SK-N-SH (cell line): ENCODE results near the gene PCP4L1. TPM values are rescaled to one million over a fixed set of nuclear protein-coding genes. Genes with fewer than 3 reads are reported as not detected.

Experiments used
- CTCF ChIA-PET: fragments of 300-600, 350-600 bp; formaldehyde crosslinking; extraction: SDS; loops from one replicate; lab custom pipeline; 2021; lab: Yijun Ruan, JAX
- POLR2A ChIA-PET: fragments of 350-600 bp; sonication (Branson Sonifier 250); formaldehyde crosslinking; extraction: SDS; loops from one replicate; lab custom pipeline; 2020; ENCODE audit warnings: antibody characterized with exemption, inconsistent platforms; lab: Yijun Ruan, JAX
- DNase-seq: peaks from one replicate; pipeline ENCODE4 v3.0.0; 2012
- H2AFZ ChIP-seq: fragments of 200-600 bp; sonication (generic); 2 replicates; pipeline ENCODE4 v1.8.1; 2016; ENCODE audit warnings: antibody characterized with exemption, mild to moderate bottlenecking, low read depth
- H3F3A ChIP-seq: fragments of 200-600 bp; sonication (generic); replicated peaks from 2 replicates; pipeline ENCODE3; 2016; ENCODE audit warnings: antibody characterized with exemption, mild to moderate bottlenecking; ENCODE audit not compliant: insufficient read depth
- H3K27ac ChIP-seq, 2 experiments: fragments of 200-500 bp in 1 of 2; fragments of 200-600 bp in 1 of 2; sonication (Bioruptor generic) in 1 of 2; sonication (generic), shearing (Covaris generic) in 1 of 2; 2 replicates each; pipeline versions ENCODE4 v1.5.1 to v1.6.1; 2014 to 2016; ENCODE audit warnings: low read depth in 2 of 2, inconsistent platforms in 1 of 2, low read length in 1 of 2, mild to moderate bottlenecking in 1 of 2, mixed read lengths in 1 of 2
- H3K27me3 ChIP-seq: fragments of 200-600 bp; sonication (generic), shearing (Covaris generic); 2 replicates; pipeline ENCODE4 v1.6.1; 2016; ENCODE audit warnings: mixed run types; ENCODE audit not compliant: insufficient read depth
- H3K36me3 ChIP-seq, 2 experiments: fragments of 200-500 bp in 1 of 2; fragments of 200-600 bp in 1 of 2; sonication (Bioruptor generic) in 1 of 2; sonication (generic) in 1 of 2; replicated peaks in 1 of 2; 2 replicates each; pipeline versions ENCODE3 to v1.5.1; 2014 to 2016; ENCODE audit warnings: low read length in 1 of 2, mild to moderate bottlenecking in 1 of 2; ENCODE audit not compliant: insufficient read depth in 2 of 2, control insufficient read depth in 1 of 2
- H3K4me1 ChIP-seq, 2 experiments: fragments of 200-500 bp in 1 of 2; fragments of 200-600 bp in 1 of 2; sonication (Bioruptor generic) in 1 of 2; sonication (generic), shearing (Covaris generic) in 1 of 2; 2 replicates each; pipeline versions ENCODE4 v1.5.1 to v1.6.1; 2014 to 2016; ENCODE audit warnings: low read depth in 1 of 2, low read length in 1 of 2, mixed run types in 1 of 2; ENCODE audit not compliant: insufficient read depth in 2 of 2, control insufficient read depth in 1 of 2
- H3K4me2 ChIP-seq: fragments of 200-600 bp; sonication (generic), shearing (Covaris generic); 2 replicates; pipeline ENCODE4 v1.6.1; 2017; ENCODE audit warnings: mixed run types
- H3K4me3 ChIP-seq, 2 experiments: fragments of 200-500 bp in 1 of 2; fragments of 200-600 bp in 1 of 2; sonication (Bioruptor generic) in 1 of 2; sonication (generic), shearing (Covaris generic) in 1 of 2; 2 replicates each; pipeline versions ENCODE4 v1.5.1 to v1.8.1; 2014 to 2016; ENCODE audit warnings: low read depth in 2 of 2, inconsistent platforms in 1 of 2, low read length in 1 of 2, mild to moderate bottlenecking in 1 of 2, mixed read lengths in 1 of 2, moderate library complexity in 1 of 2
- H3K79me2 ChIP-seq: fragments of 200-600 bp; sonication (generic); 2 replicates; pipeline ENCODE4 v1.8.1; 2017; ENCODE audit warnings: mild to moderate bottlenecking; ENCODE audit not compliant: insufficient read depth
- H3K9ac ChIP-seq: fragments of 200-600 bp; sonication (generic); 2 replicates; pipeline ENCODE4 v1.6.1; 2017; ENCODE audit warnings: mixed run types
- H3K9me2 ChIP-seq: fragments of 200-600 bp; sonication (generic); 2 replicates; pipeline ENCODE4 v1.6.1; 2017; ENCODE audit warnings: mixed run types
- H3K9me3 ChIP-seq: fragments of 200-600 bp; sonication (generic); 2 replicates; pipeline ENCODE4 v1.6.1; 2017; ENCODE audit warnings: mixed run types, mild to moderate bottlenecking, moderate library complexity
- H4K20me1 ChIP-seq: fragments of 200-600 bp; sonication (generic); 2 replicates; pipeline ENCODE4 v1.6.1; 2017; ENCODE audit warnings: mild to moderate bottlenecking, mixed run types; ENCODE audit not compliant: insufficient read depth
- CHD2 ChIP-seq: fragments of 150-350 bp; IDR thresholded peaks from 2 replicates; pipeline ENCODE4 v1.6.1; 2018; ENCODE audit warnings: low read length; ENCODE audit not compliant: partially characterized antibody
- CTCF ChIP-seq: fragments of 200-600 bp; sonication (generic); IDR thresholded peaks from 2 replicates; pipeline ENCODE4 v1.6.1; 2017; ENCODE audit warnings: antibody characterized with exemption, mild to moderate bottlenecking, moderate library complexity
- ELF1 ChIP-seq: IDR thresholded peaks from 2 replicates; pipeline ENCODE4 v1.4.0; 2012
- EZH2phosphoT487 ChIP-seq: fragments of 200-600 bp; sonication (generic); IDR thresholded peaks from 2 replicates; pipeline ENCODE4 v1.6.1; 2017; ENCODE audit warnings: low read depth, mixed run types, mild to moderate bottlenecking, antibody characterized with exemption, moderate library complexity, borderline replicate concordance
- FOSL2 ChIP-seq: IDR thresholded peaks from 2 replicates; pipeline ENCODE4 v1.4.0; 2012; ENCODE audit warnings: low read depth, mild to moderate bottlenecking, moderate library complexity, borderline replicate concordance
- FOXJ3 ChIP-seq: sonication (generic); formaldehyde crosslinking; IDR thresholded peaks from 2 replicates; pipeline ENCODE4 v1.5.1; 2020; ENCODE audit warnings: mild to moderate bottlenecking, missing genetic modification reagents
- FOXM1 ChIP-seq: IDR thresholded peaks from 2 replicates; pipeline ENCODE4 v1.4.0; 2012; ENCODE audit warnings: low read depth, mild to moderate bottlenecking
- GABPA ChIP-seq: IDR thresholded peaks from 2 replicates; pipeline ENCODE4 v1.4.0; 2012; ENCODE audit warnings: low read depth, mild to moderate bottlenecking
- IRF3 ChIP-seq: fragments of 150-350 bp; IDR thresholded peaks from 2 replicates; pipeline ENCODE4 v1.6.1; 2016; ENCODE audit warnings: mild to moderate bottlenecking, low read depth, low read length
- MAX ChIP-seq: IDR thresholded peaks from 2 replicates; pipeline ENCODE4 v1.4.0; 2012; ENCODE audit warnings: low read depth
- MXI1 ChIP-seq: IDR thresholded peaks from 2 replicates; pipeline ENCODE4 v1.6.1; 2012; ENCODE audit warnings: mild to moderate bottlenecking, low read depth, low read length, improper control_type of control experiment
- NFIC ChIP-seq: IDR thresholded peaks from 2 replicates; pipeline ENCODE4 v1.4.0; 2012; ENCODE audit warnings: borderline replicate concordance
- NRF1 ChIP-seq: IDR thresholded peaks from 2 replicates; pipeline ENCODE4 v1.6.1; 2012; ENCODE audit warnings: low read depth, mild to moderate bottlenecking, low read length
- REST ChIP-seq: IDR thresholded peaks from 2 replicates; pipeline ENCODE4 v1.6.1; 2012; ENCODE audit warnings: mild to moderate bottlenecking, low read depth, low read length, moderate library complexity
- RFX5 ChIP-seq: IDR thresholded peaks from 2 replicates; pipeline ENCODE4 v1.6.1; 2012; ENCODE audit warnings: mild to moderate bottlenecking, improper control_type of control experiment, low read length
- RXRA ChIP-seq: IDR thresholded peaks from 2 replicates; pipeline ENCODE4 v1.4.0; 2012; ENCODE audit warnings: low read depth, mild to moderate bottlenecking, borderline replicate concordance
- SMC3 ChIP-seq: IDR thresholded peaks from 2 replicates; pipeline ENCODE4 v1.6.1; 2012; ENCODE audit warnings: low read depth, low read length, improper control_type of control experiment
- TAF1 ChIP-seq: IDR thresholded peaks from 2 replicates; pipeline ENCODE4 v1.6.1; 2012; ENCODE audit warnings: low read depth, mild to moderate bottlenecking, low read length, moderate library complexity, borderline replicate concordance
- polyA plus RNA-seq, 3 experiments: library from polyadenylated mRNA; depleted of rRNA; stranded (reverse); fragments of >200 nt; gene quantifications; 2 replicates each; pipeline ENCODE4 v1.2.3, GENCODE V29; 2012

PCP4L1 gene
- polyA plus RNA-seq, 1 of the 3 experiments (the other 2 are of a cell fraction): not detected

GRCh38 chr1:161290779-161291178 lies 32.2 kb downstream of the PCP4L1 start (continued):
- no peak for TF ChIP-seq IRF3
- TF ChIP-seq, all 33 proteins: peak for 0

- no peaks in the 10 kb centered on the region for H3K9me2 ChIP-seq
- no peak overlapping the region for H3K4me2 ChIP-seq
- no peaks in the 10 kb centered on the region for H3K79me2 ChIP-seq
- H3K36me3 ChIP-seq: peaks cover 0 to 3% of the 10 kb centered on the region in 2 experiments
- no peak for DNase-seq
- H3F3A ChIP-seq: peaks cover 9% of the 10 kb centered on the region
- ChIA-PET POLR2A (no interaction called here), CTCF (interaction anchor here (0.7 kb wide), 1 partner anchor 56 kb away, joined by 3 read pairs; no protein-coding TSS in a partner anchor)
- H3K4me1 ChIP-seq: no peaks in the 10 kb centered on the region
- H4K20me1 ChIP-seq: no peaks in the 10 kb centered on the region
- H3K9me3 ChIP-seq: no peaks in the 10 kb centered on the region
- H3K27ac ChIP-seq: no peak overlapping the region
- H2AFZ ChIP-seq: no peak overlapping the region
- TF ChIP-seq SMC3: no peak
- no peak for TF ChIP-seq ELF1
- TF ChIP-seq RFX5: no peak
- no peak for TF ChIP-seq FOXJ3
- no peak for TF ChIP-seq GABPA
- TF ChIP-seq MAX: no peak
- TF ChIP-seq NFIC: no peak
- TF ChIP-seq MXI1: no peak
- TF ChIP-seq IRF3: no peak
- no peak for TF ChIP-seq FOSL2
- no peak for TF ChIP-seq FOXM1
- no peak for TF ChIP-seq CTCF
- no peak for TF ChIP-seq NRF1
- TF ChIP-seq RXRA: no peak
- no peak for TF ChIP-seq EZH2phosphoT487
- TF ChIP-seq TAF1: no peak
- TF ChIP-seq REST: no peak
- TF ChIP-seq CHD2: no peak
- H3K4me3 ChIP-seq: no peak overlapping the region
- H3K9ac ChIP-seq: no peak overlapping the region
- no peaks in the 10 kb centered on the region for H3K27me3 ChIP-seq
These were observed 38.9 kb downstream of the PCP4L1 start for GRCh38 chr1:161297415-161297814.
